Medulla oblongata (tissue), 1 donor: ENCODE results near the gene UBTD2.
"Not testable (repeated sequence)": the region's sequence is repeated elsewhere in the genome, so short reads cannot be mapped to it uniquely, and the experiment has no call there.

ENCODE experiments used
- DNase-seq: peaks from one replicate; pipeline ENCODE4 v3.0.0-alpha.2; 2015; ENCODE audit errors: extremely low spot score

The UBTD2 gene

GRCh38 chr5:172283020-172283861 is at the start of gene UBTD2:
TSS of gene UBTD2 (minus strand) at chr5:172283764. CDS start at chr5:172283665, 99 bp downstream.
- peak; percentile 71 for DNase-seq

- not testable (repeated sequence) for DNase-seq
These were observed 43.3 kb upstream of the UBTD2 start for GRCh38 chr5:172326901-172327300.

DNA sequence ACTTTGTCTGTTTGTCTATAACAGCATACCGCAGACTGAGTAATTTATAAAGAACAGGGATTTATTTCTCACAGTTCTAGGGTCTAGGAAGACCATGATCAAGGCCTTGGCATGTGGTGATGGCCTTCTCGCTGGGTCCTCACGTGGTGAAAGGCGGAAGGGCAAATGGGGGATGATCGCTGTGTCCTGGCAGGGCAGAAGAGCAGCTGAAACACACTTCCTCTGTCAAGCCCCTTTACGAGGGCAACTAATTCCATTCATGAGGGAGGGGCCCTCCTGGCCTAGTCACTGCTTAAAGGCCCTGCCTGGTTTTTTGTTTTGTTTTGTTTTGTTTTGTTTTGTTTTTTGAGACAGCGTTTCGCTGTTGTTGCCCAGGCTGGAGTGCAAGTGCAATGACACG is 41.9 kb upstream of the UBTD2 start:
- no peak for DNase-seq

DNA sequence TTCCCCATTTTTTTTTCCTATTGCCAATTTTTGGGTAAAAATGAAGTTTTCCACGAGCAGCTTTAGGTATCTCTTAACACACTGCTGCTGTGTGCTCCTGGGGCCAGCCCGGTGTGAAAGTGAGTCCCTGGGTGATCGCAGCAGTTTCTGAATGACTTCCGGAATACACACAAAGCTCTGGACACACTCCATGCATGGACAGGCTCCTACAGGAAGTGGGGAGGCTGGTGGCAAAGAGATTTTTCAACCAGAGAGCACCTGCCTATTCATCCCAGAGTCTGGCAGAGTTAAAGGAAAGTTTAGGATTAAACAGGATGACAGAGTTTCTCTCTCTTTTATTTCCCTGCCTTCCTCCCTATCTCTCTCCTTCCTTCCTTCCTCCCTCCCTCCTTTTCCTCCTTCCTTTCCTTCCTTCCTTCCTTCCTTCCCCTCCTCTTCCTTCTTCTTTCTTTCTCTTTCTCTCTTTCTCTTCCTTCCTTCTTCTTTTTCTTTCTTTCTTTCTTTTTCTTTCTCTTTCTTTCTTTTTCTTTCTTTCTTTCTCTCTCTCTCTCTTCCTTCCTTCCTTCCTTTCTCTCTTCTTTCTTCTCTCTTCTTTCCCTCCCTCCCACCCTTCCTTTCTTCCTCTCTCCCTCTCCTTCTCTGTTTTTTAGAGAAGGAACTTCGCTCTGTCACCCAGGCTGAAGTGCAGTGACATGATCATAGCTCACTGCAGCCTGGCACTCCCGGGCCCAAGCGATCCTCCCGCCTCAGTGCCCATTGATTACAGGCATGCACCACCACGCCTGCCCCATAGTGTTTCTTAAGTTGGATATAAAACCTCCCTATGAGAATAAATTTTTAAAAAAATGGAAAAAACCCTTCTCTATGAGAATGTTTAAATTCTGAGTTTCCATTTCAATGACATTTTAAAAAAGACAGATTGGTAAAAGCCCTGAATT is 38.7 kb upstream of the UBTD2 start:
- no peak for DNase-seq

- no peak for DNase-seq
These were observed 38.0 kb upstream of the UBTD2 start for GRCh38 chr5:172321593-172321992.

DNA sequence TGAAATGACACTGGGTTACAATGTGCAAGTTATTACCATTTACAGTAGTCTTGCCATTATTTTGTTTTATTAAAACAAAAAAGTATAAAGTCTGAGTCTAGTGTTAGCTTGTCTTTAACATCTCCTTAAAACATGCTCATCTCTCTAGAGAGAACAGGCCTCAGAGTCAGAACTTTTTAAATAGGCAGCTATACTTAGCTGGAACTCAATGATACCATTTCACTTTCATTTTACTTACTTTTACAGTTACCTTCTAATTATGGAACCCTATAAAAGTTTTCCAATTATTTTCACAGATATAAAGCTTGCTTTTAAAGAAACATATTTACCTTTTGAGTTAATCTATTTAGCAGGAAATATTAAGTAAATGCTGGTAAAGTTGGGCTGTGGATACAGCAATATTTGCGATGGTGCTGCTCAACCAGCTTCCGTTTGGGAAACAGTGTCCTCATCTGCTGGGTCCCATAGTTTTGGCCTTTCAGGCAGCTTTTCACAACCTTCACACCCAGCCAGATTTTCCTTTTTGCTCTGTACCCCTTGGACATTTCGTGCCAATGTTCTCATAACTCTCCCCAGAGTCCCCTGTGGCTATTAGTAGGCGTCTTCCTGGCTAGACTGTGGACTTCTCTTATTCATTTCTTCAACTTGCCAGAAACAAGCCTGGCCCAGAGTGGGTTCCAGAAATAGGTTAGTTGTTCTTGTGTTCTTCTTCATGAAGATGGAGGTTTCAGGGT is 36.3 kb upstream of the UBTD2 start:
- no peak for DNase-seq

DNA sequence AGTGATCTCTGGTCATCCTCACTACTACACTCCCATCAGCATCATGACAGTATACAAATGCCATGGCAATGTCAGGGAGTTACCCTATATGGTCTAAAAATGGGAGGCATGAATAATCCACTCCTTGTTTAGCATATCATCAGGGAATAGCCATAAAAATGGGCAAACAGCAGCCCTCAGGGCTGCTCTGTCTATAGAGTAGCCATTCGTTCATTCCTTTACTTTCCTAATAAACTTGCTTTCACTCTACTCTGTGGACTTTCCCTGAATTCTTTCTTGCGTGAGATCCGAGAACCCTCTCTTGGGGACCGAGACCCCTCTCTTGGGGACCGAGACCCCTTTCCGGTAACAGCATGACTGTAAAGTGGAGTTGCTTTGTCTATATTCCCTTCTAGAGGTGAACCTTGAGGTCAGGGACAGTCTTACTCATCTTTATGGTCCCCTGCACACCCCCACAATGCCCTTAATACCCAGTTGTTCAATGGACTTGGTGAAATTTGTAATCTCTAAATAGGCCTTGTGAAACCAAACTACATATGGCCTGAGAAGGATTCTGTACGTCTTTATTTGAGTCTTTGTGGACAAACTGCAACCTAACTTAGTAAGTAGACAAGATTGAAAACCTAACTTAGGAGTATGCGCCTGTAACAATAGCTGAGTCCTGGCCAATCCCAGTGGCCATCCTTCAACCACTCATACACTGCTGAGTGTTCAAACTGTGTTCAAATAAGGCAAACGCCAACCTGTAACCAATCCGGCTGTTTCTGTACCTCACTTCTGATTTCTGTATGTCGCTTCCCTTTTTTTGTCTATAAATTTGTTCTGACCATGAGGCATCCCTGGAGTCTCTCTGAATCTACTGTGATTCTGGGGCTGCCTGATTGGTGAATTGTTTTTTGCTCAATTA is 32.3 kb upstream of the UBTD2 start:
- no peak for DNase-seq

GRCh38 chr5:172313915-172314314 is 30.4 kb upstream of the UBTD2 start:
- no peak for DNase-seq

GRCh38 chr5:172312286-172312685 is 28.7 kb upstream of the UBTD2 start:
- DNase-seq: no peak

DNA sequence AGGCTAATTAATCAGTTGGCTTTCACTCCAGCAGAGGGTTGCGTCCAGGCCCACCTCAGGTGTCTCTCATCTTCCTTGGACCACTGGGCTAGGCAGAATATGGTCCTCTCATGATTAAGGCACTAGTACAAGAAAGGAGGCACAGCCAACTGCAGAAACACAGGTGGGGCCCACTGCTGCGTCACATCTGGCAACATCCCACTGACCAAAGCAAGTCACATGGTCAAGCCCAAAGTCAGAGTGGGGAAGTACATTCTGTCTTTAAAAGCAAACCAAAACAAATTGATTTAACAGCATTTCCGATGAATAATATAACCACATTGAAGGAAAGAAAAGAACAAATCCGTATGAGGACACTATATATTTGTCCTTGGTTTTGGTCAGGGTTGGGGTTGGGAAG is 28.0 kb upstream of the UBTD2 start:
- no peak for DNase-seq

DNA sequence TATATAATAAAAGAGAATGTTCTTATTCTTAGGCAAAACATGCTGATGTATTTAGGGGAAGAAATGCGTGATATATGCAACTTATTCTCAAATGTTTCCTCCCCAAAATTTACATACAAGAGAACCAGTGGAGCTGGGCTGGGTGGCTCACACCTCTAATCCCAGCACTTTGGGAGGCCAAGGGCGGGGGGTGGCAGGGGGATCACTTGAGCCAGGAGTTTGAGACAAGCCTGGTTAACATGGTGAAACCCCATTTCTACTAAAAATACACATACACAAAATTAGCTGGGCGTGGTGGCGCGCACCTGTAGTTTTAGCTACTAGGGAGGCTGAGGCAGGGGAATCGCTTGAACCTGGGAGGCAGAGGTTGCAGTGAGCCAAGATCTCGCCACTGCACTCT is 27.5 kb upstream of the UBTD2 start:
- DNase-seq: no peak

DNA sequence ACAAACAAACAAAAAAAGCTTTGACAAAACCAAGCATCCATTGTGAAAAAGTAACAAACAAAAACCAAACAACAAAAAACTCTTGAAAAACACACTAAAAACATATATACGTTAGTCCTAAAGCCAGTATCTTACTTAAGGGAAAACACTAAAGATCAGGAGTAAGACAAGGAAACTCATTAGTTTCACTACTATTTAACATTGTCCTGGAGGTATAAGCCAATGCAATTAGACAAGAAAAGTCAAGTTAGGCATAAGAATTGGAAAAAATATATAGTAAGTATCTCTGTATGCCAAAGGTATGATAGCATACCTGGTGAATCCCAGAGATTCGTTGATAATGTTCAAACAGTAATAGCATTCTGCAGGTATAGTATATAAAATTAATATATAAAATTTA is 21.8 kb upstream of the UBTD2 start:
- no peak for DNase-seq

DNA sequence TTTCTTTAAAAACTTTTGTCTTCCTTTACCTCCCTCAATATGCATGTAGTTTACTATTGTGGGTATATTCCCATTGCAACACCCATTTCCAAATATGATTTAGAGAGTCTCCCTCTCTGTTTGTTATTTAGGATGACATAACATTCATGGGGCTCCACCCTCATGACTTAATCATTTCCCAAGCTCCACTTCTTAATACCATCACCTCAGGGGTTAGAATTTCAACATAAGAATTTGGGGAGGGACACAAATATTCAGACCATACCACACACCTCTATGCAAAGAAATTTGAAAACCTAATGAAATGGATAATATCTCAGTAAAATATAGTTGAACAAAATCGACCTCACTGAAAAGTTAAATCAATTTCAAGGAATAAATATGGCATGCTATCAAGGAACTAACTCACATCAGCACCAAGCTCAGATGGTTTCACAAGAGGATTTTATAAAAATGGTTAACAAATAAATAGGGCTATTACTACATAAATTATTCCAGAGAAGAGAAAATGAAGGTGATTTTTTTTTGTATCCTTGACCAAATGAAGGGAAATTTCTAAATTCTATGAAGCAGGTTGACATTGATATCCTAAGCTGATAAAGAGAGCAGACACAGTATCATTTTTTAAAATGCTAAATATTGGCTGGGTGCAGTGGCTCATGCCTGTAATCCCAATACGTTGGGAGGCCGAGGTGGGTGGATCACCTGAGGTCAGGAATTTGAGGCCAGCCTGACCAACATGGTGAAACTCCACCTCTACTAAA is 20.2 kb upstream of the UBTD2 start:
- no peak for DNase-seq

DNA sequence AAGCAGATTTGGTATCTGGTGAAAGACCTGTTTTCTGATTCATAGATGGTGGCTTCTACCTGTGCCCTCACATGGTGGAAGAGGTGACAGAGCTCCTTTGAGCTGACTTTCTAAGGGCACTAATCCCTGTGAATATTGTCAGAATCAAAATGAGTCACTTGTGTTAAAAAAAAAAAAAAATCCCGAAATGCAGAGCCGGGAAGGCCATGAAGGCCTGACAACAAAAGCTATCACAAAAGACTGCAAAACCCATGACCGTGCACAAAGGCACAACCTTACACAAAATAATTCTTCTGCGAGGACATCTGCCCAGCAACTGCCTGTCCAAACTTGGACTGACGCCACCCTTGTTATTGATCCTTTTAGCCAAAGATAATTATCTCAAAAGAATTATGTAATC is 19.6 kb upstream of the UBTD2 start:
- no peak for DNase-seq

GRCh38 chr5:172302047-172302710 is 18.6 kb upstream of the UBTD2 start:
- no peak for DNase-seq

DNA sequence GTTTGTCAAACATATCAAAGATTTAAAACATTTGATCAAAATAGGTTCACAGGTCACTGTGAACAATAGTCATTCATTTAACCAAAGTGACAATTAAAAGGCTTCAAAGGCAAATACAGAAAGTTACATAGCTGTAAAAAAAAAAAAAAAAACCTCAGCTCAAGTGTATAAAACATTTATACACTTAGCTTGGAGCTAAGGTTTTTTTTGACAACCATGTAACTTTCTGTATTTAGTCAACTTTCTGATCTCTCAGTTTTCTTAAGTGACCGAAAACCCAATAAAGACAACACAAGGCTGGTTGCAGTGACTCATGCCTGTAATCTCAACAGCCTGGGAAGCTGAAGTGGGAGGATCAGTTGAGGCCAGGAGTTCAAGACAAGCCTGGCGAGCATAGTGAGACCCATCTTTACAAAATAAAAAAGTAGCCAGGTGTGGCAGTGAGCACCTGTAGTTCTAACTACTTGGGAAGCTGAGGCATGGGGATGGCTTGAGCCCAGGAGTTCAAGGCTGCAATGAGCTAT is 16.4 kb upstream of the UBTD2 start:
- no peak for DNase-seq

- DNase-seq: no peak
These were observed 11.3 kb upstream of the UBTD2 start for GRCh38 chr5:172294831-172295230.

DNA sequence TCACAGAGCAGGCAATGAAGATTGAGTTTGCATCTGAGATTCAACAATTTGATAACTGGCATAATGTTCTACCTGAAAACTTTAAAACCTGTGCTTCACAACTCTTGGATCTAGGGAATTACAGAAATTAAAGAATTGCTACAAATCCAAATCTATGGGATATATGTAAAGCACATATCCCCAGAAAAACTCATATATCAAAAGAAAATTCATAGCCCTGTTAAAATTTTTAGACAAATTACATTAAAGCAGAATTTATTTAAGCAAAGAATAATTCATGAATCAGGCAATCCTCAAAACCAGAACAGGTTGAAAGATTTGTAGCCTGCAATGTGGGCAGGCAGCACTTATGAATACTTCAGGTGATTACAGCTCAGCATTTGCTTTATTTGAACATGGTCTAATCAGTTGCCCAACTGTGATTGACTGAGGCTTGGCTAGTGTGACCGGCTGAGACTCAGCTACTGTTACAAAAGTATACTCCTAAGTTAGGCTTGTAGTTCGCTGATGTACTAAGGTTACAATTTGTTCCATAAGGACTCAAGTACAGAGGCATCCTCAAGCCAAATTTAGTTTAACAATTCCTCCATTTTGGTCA is 10.3 kb upstream of the UBTD2 start:
- DNase-seq: no peak
